NCI-H748 treated with DMSO at 0.1 percent for 48 hours (cell line): Measurements from ENCODE around the gene FADD.

Source experiments
- DNase-seq: peaks from one replicate; lab custom pipeline; 2025; lab: John Stamatoyannopoulos, UW

The FADD gene, protein sequence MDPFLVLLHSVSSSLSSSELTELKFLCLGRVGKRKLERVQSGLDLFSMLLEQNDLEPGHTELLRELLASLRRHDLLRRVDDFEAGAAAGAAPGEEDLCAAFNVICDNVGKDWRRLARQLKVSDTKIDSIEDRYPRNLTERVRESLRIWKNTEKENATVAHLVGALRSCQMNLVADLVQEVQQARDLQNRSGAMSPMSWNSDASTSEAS

DNA sequence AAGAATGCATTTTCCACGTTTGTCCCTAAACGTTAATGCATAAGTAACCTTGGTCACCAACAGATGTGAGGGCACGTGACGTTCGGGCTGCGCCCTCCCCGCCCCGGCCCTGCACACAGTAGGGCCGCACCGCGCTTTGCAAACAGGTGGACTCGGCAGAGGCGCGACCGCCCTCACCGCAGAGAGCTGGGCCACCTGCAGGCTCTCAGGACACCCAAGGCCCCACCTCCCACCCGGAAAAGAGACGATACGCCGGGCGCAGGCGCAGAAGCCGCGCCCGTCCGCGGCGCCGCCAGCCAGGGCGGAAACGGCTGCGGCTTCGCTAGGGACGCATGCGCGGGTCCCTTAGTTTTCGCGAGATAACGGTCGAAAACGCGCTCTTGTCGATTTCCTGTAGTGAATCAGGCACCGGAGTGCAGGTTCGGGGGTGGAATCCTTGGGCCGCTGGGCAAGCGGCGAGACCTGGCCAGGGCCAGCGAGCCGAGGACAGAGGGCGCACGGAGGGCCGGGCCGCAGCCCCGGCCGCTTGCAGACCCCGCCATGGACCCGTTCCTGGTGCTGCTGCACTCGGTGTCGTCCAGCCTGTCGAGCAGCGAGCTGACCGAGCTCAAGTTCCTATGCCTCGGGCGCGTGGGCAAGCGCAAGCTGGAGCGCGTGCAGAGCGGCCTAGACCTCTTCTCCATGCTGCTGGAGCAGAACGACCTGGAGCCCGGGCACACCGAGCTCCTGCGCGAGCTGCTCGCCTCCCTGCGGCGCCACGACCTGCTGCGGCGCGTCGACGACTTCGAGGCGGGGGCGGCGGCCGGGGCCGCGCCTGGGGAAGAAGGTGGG is at the start of gene FADD:
Gene FADD (plus strand): TSS at position 377 of the 831 bp plus-strand sequence. CDS start 164 bp downstream, at position 541.
- DNase-seq = peak; percentile 82

DNA sequence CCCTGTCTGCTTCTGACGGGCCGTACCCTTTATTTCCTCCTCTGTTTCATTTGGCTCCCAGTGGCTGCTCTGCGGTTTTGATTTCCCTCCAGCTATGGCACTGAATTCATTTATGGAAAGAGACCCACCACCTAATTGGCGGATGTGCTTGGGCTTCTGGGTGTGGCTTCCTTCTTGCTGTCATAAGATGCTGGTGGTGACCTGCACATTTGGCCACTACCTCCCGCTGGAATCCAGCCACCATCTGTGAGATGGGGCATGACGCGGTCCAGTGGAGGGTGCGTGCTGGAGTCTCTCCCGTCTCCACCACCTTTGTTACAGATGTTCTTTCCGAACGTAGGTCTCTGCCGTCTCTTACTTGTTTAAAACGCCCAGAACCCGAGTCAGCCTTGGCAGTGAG is 47.7 kb upstream of the FADD start:
- DNase-seq = no peak

DNA sequence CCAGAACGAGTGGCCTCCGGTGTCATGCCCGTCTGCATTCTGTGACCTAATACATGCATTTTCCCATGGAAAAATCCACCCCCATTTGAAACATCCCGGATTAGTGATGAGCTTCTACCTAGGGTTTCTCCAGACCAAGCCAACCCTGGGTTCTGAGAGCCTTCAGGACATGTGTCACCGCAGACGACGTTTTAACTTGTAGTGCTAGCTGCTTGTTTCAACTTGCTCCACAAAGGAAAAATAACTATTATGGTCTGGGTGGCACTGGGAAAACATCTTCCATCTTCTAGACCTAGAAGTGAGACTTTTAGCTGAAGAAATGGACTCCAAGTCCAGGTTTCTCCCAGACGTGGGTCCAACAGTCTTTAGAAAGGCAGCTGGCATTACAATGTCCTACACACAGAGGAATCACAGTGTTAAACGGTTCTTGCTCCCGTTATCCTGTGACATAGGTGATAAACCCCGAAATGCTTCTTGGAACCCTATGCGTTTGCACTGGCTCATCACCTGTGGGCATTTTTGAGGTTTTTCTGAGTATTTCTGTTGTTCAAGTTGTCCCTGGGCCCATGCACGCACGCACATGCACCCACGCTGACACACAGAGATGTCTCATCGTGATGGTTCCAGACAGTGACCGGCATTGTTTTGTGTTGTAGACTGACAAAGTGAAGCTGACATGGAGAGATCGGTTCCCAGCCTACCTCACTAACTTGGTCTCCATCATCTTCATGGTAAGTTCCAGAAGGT is 46.6 kb upstream of the FADD start:
- no peak for DNase-seq

DNA sequence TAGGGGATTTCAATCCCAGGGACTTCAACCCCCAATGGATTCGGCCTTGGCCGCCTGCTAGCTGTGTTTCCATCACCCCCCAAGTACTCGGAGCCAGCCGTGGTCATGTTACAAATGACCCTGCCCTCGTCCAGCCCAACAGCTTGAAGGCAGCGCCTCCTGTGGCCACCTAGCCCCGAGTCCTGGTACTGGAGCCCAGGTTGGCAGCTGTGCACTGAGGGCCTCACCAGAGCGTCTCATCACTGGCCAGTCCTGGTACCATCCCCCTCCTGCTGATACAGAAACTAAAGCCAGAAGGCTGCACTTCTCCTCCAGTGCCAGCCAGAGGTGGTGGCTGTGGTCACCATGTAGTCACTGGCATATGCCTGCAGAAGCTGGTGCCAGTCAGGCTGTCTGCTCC is 44.9 kb upstream of the FADD start:
- no peak for DNase-seq

DNA sequence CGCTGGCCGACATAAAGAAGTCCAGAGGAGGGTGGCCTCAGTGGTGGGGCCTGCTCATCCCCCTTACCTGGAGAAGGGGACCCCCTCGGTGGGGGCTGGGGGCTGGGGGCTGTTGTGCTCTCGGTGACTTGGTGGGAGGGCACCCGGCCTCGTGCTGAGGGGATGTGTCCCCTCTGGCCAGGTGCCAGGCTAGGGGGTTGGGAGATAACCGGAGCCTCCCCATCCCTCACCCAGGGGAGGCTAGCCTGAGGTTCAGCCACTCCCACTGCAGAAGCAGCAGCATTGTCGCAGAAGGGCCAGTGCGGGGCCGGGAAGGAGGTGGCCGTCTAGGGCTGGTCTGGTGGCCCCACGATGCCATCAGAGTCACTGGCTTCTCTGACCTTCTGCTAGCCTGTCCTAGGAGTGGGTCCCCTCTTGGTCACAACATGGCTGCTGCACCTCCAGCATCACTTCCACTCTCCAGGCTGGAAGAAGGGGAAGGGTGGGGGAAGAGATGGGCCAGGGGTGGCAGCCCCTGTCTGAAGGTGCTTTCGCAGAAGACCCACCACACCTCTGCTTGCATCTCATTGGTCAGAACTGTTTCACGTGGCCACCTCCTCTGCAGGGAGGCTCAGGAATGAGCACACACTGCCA is 44.2 kb upstream of the FADD start:
- DNase-seq = no peak

DNA sequence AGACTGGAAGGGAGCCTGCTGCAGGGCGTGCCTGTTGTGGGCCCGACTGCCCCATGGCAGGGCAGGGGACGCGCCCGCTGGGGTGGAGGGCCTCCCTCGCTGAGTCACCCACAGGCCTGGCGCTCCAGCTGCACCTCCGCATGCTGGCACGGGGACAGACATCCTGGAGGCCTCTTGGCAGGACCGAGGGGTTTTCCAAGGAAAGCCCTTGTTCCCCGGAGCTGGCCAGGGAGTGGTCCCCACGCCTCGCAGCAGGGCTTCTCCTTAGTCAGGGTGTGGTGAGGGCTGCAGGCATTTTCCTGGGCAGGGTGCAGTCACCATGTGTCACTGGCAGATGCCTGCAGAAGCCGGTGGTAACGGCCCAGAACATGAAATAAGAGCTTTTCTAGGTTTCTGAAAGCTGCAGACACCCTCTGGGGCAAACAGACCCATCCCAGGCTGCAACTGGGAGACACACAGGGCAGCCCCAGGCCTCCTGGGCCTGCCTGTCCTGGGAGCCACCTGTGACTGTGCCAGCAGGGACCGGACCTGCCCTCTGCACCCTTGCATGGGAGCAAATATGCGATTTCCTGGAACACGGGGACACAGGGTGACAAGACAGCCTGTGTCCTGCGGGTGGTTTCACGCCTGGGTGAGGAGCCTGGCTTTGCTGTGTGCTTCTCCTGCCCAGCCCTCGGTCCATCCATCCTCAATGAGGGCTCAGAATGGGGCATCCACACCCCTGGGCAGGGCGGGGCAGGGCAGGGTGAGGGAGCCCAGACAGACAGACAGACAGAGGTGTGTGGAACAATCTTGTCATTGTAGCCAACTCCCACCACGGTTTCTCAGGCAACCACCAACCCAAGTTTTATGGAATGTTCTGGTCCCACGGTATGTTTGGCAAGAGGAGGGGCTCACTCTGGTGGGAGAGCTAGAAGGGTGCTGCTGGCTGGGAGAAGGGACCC is 43.2 kb upstream of the FADD start:
- no peak for DNase-seq

DNA sequence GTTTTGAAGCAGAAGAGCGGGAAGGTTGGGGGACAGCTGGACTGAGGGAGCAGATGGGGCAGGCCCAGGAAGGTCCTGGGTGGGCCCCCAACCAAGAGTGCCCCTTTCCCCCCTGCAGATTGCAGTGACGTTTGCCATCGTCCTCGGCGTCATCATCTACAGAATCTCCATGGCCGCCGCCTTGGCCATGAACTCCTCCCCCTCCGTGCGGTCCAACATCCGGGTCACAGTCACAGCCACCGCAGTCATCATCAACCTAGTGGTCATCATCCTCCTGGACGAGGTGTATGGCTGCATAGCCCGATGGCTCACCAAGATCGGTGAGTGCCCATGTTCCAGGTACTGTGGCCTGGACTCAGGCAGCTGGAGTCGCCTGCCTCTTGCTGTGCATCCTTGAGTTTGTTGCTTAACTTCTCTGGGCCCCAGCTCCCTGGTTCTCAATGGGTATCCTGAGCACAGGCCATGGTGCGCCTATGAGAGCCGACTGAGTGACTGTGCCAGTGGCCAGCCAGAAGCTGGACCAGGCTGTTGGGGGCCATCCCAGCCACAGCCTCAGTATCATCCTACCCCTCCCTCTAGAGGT is 42.0 kb upstream of the FADD start:
- no peak for DNase-seq

DNA sequence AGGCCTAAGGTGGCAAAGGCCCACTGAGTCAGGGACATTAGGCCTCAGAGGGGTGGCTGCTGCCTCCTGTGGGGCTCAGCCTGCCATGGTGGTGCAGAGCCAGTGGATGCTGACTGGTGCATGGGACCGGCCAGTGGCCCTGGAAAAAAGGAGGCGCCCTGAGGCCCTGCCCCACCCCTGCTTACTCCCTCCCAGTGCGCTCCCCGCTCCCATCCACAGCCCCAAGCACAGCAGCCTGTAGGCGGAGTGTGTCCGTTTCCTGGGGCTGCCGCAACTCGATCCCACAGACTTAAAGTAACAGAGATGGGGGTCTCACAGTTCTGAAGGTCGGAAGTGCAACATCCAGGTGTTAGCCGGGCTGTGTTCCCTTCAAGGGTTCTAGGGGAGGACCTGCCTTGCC is 38.4 kb upstream of the FADD start:
- DNase-seq = no peak

DNA sequence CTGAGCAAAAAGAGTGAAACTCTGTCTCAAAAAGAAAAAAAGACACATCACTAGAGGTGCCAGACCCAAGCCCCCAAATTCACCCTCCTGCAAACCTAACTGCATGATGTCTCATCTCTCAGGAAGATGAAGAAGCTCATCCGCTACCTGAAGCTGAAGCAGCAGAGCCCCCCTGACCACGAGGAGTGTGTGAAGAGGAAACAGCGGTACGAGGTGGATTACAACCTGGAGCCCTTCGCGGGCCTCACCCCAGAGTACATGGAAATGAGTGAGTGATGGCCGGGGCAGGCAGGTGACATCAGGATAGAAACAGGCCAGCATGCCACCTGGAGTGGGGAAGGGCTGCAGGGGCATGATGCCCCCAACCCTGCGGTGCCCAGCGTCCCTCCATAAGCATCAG is 36.0 kb upstream of the FADD start:
- no peak for DNase-seq

DNA sequence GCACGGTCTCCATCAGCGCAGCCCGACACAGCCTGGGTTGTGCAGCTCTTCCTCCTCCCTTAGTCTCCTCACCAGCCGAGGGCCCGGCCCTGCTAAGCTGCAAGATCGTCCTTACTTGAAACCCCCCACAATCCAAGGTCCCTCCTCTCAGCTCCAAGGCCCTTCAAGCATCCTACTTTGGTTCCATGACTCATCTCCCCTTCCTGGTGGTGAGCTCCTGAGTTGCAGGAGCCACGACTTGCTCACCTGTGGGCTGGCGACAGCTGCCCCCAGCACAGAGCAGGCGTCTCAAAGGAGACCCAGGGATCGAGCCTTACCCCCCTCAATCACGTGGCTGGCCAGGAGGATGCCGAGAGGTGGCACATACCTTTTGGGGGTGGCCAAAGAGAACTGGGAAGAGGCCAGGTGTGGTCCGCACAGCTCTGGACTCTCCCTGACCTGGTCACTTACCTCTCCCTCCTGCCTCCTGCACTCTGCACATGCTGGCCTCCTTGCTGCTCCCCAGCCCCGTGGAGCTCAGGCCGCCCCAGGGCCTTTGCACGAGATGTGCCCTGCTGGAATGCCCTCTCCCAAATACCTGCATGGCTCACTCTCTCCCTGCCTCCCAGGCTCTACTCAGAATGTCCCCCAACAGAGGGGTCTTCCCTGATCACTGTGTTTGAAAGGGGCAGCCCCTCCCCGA is 35.2 kb upstream of the FADD start:
- DNase-seq = no peak

DNA sequence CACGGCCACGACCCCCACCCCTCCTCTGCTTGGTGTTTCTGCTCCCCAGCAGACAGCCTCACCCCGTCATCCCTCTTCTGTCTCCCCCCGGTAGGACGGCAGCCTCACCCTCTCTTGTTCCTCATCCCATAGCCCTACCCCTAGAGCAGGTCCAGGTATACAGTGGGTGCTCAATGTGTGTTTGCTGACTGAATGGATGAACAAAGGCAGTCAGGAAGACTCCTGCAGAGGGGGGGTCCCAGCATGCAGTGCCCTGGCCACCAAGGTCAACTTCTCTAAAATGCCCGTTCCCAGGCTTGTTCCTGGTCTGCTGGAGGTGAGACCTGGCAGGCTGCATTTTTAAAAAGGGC is 34.7 kb upstream of the FADD start:
- no peak for DNase-seq

DNA sequence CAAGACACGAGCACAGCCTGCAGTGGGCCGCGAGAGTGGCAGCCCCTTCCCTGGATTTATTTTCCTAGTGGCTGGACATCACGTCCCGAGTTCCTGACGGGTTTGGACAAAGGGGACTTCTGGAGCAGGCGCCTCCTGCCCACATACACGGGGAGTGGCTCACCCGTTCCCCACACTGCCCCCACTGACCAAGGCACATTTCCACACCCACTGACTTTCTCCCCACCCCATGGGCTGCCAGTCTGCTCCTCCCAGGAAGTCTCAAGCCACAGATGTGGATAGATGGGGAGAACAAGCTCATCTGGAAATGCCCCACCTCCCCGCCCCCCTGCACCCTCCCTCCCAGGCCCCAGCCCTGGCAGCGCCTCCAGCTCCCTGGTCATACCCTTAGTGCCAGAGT is 34.0 kb upstream of the FADD start:
- DNase-seq = no peak

DNA sequence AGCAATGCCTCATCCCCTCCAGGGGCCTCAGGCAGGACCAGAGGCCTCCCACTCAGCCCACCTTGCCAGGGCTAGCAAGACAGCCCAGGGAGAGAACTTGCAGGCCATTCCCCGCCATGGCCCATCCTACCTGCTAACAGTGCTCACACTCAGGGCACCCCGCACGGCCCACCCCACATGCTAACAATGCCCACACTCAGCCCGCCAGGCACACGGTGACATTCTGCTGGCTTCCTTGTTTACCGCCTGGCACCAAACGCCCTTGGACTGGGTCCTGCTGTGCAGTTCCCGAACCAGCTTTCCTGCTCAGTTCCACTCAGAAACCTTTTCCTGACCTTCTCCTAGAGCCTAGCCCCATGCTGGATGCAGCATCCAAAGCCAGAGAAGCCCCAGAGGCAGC is 33.5 kb upstream of the FADD start:
- DNase-seq = no peak

DNA sequence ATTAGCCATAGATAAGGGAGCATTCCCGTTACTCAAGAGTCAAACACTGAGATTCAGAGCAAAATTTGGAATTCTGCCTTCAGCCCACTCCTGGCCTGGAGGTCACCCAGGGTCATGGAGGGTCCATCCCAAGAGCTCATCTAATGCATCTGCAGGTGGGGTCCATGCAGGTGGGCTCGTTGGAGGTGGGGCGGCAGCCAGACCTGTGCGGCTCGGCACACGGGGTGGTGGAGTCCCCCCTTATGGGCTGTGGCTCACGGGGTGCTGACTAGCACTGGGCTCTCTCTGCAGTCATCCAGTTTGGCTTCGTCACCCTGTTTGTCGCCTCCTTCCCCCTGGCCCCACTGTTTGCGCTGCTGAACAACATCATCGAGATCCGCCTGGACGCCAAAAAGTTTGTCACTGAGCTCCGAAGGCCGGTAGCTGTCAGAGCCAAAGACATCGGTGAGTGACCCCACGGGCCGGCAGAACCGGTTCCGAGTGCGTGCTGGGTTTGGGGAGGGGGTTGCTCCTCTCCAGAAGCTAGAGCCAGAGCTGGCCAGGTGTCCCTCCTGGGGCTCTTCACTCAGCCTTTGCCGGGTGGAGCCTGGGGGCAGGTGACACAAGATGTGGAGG is 32.4 kb upstream of the FADD start:
- DNase-seq = no peak

DNA sequence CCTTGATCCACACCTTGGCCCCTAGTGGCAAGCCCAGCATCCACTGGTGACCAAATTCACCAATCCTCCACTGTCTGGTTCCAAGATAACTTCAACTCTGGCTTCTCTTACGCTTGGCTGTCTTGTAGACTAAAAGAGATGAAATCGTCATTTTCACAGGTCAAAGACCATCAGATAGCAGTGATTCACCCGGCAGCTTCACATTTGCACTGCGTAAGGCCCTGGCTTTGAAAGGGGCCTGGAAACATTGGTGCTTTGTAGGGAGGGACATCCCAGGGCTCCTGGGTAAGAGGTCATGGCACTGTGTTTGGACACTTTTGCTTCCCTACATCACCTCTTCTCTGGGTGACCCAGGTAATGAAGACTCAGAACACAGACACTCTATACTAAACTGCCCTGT is 30.1 kb upstream of the FADD start:
- DNase-seq = no peak

DNA sequence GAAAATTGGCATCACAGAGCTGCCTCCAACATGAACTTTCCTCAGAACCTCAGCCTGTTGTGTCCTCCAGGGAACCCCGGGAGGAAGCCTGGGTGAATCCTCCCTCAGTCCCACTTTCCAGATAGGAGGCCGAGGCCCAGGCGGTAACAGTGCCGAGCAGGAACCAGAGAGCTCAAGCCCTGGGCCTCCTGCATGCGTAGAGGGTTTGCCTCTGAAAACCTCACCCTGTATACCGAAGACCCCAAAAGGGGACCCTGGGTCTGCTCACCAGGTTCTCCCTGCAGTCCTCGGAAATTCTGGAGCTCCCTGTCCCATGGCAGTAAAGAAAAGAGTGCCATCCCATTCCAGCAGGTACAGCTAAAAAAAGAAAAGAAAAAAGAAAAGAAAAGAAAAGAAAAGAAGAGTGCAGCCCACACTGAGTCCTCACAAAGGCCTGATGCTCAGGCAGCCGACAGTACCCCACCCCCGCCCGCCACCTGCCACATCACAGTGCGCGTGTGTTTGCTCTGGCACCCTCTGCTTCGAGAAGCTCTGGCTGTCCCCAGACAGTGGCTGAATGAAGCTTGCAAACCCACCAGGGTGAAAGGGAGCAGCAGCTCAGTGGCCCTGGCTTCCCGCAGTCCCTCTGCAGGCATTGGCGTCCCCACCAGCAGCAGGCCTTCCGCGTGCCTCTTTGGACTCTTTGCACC is 28.4 kb upstream of the FADD start:
- no peak for DNase-seq

DNA sequence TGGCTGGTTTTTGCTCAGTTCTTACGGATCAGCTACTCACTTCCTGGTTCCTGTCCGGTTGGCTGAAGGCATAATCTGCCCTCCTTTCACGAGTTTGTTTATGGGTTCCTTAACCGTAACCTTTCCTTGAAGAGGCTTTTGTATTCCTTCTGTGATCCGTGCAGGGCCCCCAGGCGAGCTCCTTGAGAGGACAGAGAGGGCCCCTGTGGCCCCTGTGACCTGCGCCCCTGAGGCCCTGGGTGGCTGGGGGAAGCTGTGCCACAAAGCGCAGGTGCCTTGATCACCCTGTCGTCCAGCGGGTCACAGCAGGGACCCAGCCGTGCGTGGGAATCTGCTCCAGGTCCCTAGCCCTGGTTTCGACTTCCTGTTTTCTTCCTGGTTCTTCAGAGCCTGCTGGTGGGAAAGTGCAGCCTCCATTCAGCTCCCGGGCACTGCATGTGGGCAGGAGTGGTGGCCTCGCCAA is 27.8 kb upstream of the FADD start:
- no peak for DNase-seq

DNA sequence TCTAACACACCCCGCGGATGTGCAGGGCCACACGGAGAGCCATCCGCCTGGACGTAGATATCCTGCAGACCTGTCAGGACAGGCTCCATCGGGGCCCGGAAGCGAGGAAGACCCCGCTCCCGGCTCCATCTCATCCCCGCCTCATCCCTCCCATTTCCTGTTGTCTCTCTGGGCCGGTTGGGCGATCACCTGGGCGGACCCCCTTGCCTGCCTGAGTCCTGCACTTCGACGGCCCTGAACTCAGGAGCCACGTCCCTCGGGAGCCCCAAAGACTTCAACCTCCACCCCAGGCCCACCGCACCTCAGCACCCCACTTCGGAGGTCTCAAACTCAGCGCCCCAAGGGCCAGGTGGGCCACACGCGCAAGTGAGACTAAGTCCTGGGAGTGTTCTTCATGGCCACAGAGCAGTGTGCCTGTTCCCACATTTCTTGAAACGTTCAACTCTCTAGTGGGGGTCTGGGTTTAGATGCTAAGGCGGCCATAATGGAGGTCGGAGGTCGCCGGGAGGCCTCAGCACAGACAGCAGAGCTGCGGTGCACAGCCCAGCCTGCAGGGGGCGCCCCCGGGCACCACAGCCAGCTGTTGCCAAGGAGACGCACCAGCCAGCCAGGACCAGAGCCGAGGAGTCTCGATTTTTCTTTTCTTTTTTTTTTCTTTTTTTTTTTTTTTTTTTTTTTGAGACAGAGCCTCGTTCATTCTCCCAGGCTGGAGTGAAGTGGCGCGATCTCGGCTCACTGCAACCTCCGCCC is 26.0 kb upstream of the FADD start:
- no peak for DNase-seq

DNA sequence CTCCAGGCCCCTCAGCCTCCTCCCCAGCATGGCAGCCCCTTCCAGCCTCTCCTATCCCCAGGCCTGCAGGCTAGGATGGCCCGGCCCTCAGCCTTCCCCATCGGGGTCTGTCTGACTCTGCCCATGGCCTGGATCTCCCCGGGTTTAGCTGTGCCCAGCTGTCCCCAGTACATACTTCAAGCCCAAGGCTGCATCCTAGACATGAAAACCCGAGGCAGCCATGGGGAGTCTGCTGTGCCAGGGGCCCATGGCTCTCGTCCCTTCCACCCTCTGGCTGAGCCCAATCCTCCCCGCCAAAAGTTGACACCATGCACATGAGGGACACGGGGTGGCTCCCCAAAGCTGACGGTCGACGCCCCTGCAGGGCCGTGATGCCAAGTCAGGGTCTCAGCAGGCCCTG is 22.2 kb upstream of the FADD start:
- no peak for DNase-seq
